Liver (tissue), 9 donors: ENCODE results near the gene TRAK1. TPM values are rescaled to one million over a fixed set of nuclear protein-coding genes. Genes with fewer than 3 reads are reported as not detected.

Source experiments
- DNase-seq: peaks from one replicate; pipeline ENCODE4 v3.0.0-alpha.2; 2017; ENCODE audit warnings: low spot score
- H3K27ac ChIP-seq, 2 donors: one replicate each; pipeline ENCODE4 v1.7.0; 2013; ENCODE audit warnings: inconsistent platforms in 2 of 2, low read length in 2 of 2, control low read depth in 1 of 2, low read depth in 1 of 2, mild to moderate bottlenecking in 1 of 2
- H3K27me3 ChIP-seq, 4 donors: one replicate each; pipeline versions ENCODE4 v1.6.1 to v1.7.0; 2013; ENCODE audit warnings: low read length in 3 of 4, inconsistent platforms in 1 of 4, mild to moderate bottlenecking in 1 of 4, moderate library complexity in 1 of 4; ENCODE audit not compliant: control insufficient read depth in 4 of 4, insufficient read depth in 4 of 4
- H3K36me3 ChIP-seq, 4 donors: one replicate each; pipeline versions ENCODE4 v1.6.1 to v1.7.0; 2013; ENCODE audit warnings: low read length in 3 of 4, mild to moderate bottlenecking in 3 of 4, low read depth in 1 of 4, moderate library complexity in 1 of 4; ENCODE audit not compliant: control insufficient read depth in 4 of 4, insufficient read depth in 3 of 4
- H3K4me1 ChIP-seq, 4 donors: one replicate each; pipeline versions ENCODE4 v1.6.1 to v1.7.0; 2013; ENCODE audit warnings: low read length in 3 of 4, mild to moderate bottlenecking in 3 of 4, moderate library complexity in 1 of 4; ENCODE audit not compliant: control insufficient read depth in 4 of 4, insufficient read depth in 4 of 4
- H3K4me3 ChIP-seq, 3 donors: one replicate each; pipeline versions ENCODE4 v1.6.1 to v1.7.0; 2013; ENCODE audit warnings: low read length in 3 of 3, control low read depth in 1 of 3, low read depth in 1 of 3, mild to moderate bottlenecking in 1 of 3
- H3K9ac ChIP-seq, 2 donors: one replicate each; pipeline ENCODE4 v1.7.0; 2013; ENCODE audit warnings: low read length in 2 of 2, mild to moderate bottlenecking in 2 of 2, moderate library complexity in 2 of 2, control low read depth in 1 of 2, low read depth in 1 of 2
- H3K9me3 ChIP-seq, 4 donors: one replicate each; pipeline versions ENCODE4 v1.6.1 to v1.7.0; 2013; ENCODE audit warnings: low read length in 3 of 4; ENCODE audit not compliant: control insufficient read depth in 4 of 4
- EGR1 ChIP-seq, 2 donors: IDR thresholded peaks; 2 replicates each; pipeline ENCODE4 v1.6.1; 2016 to 2018; ENCODE audit warnings: antibody characterized with exemption in 2 of 2, low read depth in 2 of 2
- FOXA1 ChIP-seq: IDR thresholded peaks from 2 replicates; pipeline ENCODE4 v1.6.1; 2016; ENCODE audit warnings: antibody characterized with exemption
- FOXA2 ChIP-seq: IDR thresholded peaks from 2 replicates; pipeline ENCODE4 v1.6.1; 2016; ENCODE audit warnings: antibody characterized with exemption
- GABPA ChIP-seq, 2 donors: IDR thresholded peaks in 1 of 2; conservative IDR thresholded peaks in 1 of 2; 2 replicates each; pipeline ENCODE4 v1.6.1; 2016; ENCODE audit warnings: antibody characterized with exemption in 2 of 2, mild to moderate bottlenecking in 1 of 2, moderate library complexity in 1 of 2
- HNF4A ChIP-seq, 2 donors: conservative IDR thresholded peaks; 2 replicates each; pipeline ENCODE4 v1.6.1; 2016; ENCODE audit warnings: antibody characterized with exemption in 2 of 2, mild to moderate bottlenecking in 2 of 2
- HNF4G ChIP-seq: IDR thresholded peaks from 2 replicates; pipeline ENCODE4 v1.6.1; 2016; ENCODE audit warnings: antibody characterized with exemption
- JUND ChIP-seq, 2 donors: IDR thresholded peaks; 2 replicates each; pipeline ENCODE4 v1.6.1; 2016; ENCODE audit warnings: antibody characterized with exemption in 2 of 2
- NR2F2 ChIP-seq: IDR thresholded peaks from 2 replicates; pipeline ENCODE4 v1.6.1; 2016; ENCODE audit warnings: antibody characterized with exemption
- RAD21 ChIP-seq, 2 donors: IDR thresholded peaks; 2 replicates each; pipeline ENCODE4 v1.6.1; 2016; ENCODE audit warnings: antibody characterized with exemption in 2 of 2, mild to moderate bottlenecking in 2 of 2
- RXRA ChIP-seq, 2 donors: IDR thresholded peaks; 2 replicates each; pipeline ENCODE4 v1.6.1; 2017 to 2018; ENCODE audit warnings: antibody characterized with exemption in 2 of 2, mild to moderate bottlenecking in 1 of 2
- SP1 ChIP-seq: IDR thresholded peaks from 2 replicates; pipeline ENCODE4 v1.6.1; 2018; ENCODE audit warnings: antibody characterized with exemption, mild to moderate bottlenecking
- TAF1 ChIP-seq: conservative IDR thresholded peaks from 2 replicates; pipeline ENCODE4 v1.6.1; 2016; ENCODE audit warnings: antibody characterized with exemption, mild to moderate bottlenecking
- YY1 ChIP-seq: IDR thresholded peaks from 2 replicates; pipeline ENCODE4 v1.6.1; 2016; ENCODE audit warnings: antibody characterized with exemption, mild to moderate bottlenecking
- WGBS: extraction: QIAGEN DNeasy Blood & Tissue Kit; methylation state at CpG from one replicate; pipeline ENCODE4 v1.1.7; 2013; 5-methylcytosine and 5-hydroxymethylcytosine counted together
- polyA plus RNA-seq, 2 donors: library from polyadenylated mRNA; stranded (reverse) in 1 of 2; unstranded in 1 of 2; fragments of 200-250 nt in 1 of 2; fragments of >200 nt in 1 of 2; fragmentation: Nextera tagmentation in 1 of 2; extraction: Ambion mirVana in 1 of 2; gene quantifications; one replicate each; pipeline versions ENCODE4 v1.2.1 to v1.2.3, GENCODE V29; 2013 to 2015
- total RNA-seq, 2 donors: library from RNA; depleted of rRNA; stranded (reverse); fragments of >200 nt; gene quantifications; one replicate each; pipeline ENCODE4 v1.2.3, GENCODE V29; 2014
- TF ChIP-seq, protein P1 (sequence below): fragments of 150-350 bp; IDR thresholded peaks from 2 replicates; pipeline ENCODE4 v1.5.1; 2017; ENCODE audit warnings: improper control_type of control experiment, low read depth, low read length; ENCODE audit not compliant: missing input control
- TF ChIP-seq, protein P2 (sequence below): IDR thresholded peaks from 2 replicates; pipeline ENCODE4 v1.6.1; 2016; ENCODE audit warnings: antibody characterized with exemption
- TF ChIP-seq, protein P3 (sequence below): IDR thresholded peaks from 2 replicates; pipeline ENCODE4 v1.6.1; 2016; ENCODE audit warnings: antibody characterized with exemption
- TF ChIP-seq, protein P4 (sequence below): IDR thresholded peaks from 2 replicates; pipeline ENCODE4 v1.6.1; 2016; ENCODE audit warnings: antibody characterized with exemption, mild to moderate bottlenecking
- TF ChIP-seq, protein P5 (sequence below): IDR thresholded peaks from 2 replicates; pipeline ENCODE4 v1.6.1; 2016; ENCODE audit warnings: antibody characterized with exemption
- donor health status: healthy.
- donor health status: healthy.
- donor health status: healthy.
- donor health status: healthy.
- donor health status: healthy.

TRAK1 gene
- total and polyA plus RNA-seq, 4 donors, result 3.4 to 21.7 (median 8.6) TPM

DNA sequence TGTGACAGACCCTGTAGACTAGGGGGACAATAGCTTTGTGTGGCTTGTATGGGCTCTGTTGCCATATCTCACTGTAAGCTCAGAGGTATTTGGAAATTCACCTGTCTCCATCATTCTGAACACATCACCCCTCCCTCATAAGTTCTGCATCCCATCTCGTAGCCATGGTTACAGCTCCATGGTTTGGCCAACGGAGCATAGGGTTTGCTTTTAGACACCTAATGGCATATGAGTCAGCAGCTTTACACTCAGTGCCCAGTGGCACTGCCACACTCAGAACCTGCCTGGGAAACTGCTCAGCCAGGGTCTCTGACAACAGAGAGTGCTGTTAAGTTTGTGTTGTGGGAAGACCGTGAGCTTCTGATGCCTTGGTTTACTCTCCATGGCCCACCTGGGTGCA is 107.6 kb downstream of the TRAK1 start:
- WGBS, result 94% methylated on average over 3 of the region's 3 CpGs
- TF ChIP-seq, protein P1, sequence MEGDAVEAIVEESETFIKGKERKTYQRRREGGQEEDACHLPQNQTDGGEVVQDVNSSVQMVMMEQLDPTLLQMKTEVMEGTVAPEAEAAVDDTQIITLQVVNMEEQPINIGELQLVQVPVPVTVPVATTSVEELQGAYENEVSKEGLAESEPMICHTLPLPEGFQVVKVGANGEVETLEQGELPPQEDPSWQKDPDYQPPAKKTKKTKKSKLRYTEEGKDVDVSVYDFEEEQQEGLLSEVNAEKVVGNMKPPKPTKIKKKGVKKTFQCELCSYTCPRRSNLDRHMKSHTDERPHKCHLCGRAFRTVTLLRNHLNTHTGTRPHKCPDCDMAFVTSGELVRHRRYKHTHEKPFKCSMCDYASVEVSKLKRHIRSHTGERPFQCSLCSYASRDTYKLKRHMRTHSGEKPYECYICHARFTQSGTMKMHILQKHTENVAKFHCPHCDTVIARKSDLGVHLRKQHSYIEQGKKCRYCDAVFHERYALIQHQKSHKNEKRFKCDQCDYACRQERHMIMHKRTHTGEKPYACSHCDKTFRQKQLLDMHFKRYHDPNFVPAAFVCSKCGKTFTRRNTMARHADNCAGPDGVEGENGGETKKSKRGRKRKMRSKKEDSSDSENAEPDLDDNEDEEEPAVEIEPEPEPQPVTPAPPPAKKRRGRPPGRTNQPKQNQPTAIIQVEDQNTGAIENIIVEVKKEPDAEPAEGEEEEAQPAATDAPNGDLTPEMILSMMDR, result no peak
- TF ChIP-seq, protein P2, sequence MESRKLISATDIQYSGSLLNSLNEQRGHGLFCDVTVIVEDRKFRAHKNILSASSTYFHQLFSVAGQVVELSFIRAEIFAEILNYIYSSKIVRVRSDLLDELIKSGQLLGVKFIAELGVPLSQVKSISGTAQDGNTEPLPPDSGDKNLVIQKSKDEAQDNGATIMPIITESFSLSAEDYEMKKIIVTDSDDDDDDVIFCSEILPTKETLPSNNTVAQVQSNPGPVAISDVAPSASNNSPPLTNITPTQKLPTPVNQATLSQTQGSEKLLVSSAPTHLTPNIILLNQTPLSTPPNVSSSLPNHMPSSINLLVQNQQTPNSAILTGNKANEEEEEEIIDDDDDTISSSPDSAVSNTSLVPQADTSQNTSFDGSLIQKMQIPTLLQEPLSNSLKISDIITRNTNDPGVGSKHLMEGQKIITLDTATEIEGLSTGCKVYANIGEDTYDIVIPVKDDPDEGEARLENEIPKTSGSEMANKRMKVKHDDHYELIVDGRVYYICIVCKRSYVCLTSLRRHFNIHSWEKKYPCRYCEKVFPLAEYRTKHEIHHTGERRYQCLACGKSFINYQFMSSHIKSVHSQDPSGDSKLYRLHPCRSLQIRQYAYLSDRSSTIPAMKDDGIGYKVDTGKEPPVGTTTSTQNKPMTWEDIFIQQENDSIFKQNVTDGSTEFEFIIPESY, result no peak
- TF ChIP-seq HNF4G (no peak), RAD21 (IDR thresholded peaks at IDR 0.05) (no peak), EGR1 (IDR thresholded peaks at IDR 0.05; ENCODE audit: low read depth in 2 of 2) (no peak), HNF4A (conservative IDR thresholded peaks at IDR 0.05) (no peak), NR2F2 (no peak), RXRA (IDR thresholded peaks at IDR 0.05) (no peak), SP1 (no peak), YY1 (no peak), FOXA2 (no peak), TAF1 (no peak), FOXA1 (no peak)
- TF ChIP-seq, protein P3, sequence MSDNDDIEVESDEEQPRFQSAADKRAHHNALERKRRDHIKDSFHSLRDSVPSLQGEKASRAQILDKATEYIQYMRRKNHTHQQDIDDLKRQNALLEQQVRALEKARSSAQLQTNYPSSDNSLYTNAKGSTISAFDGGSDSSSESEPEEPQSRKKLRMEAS, result no peak
- TF ChIP-seq, protein P4, sequence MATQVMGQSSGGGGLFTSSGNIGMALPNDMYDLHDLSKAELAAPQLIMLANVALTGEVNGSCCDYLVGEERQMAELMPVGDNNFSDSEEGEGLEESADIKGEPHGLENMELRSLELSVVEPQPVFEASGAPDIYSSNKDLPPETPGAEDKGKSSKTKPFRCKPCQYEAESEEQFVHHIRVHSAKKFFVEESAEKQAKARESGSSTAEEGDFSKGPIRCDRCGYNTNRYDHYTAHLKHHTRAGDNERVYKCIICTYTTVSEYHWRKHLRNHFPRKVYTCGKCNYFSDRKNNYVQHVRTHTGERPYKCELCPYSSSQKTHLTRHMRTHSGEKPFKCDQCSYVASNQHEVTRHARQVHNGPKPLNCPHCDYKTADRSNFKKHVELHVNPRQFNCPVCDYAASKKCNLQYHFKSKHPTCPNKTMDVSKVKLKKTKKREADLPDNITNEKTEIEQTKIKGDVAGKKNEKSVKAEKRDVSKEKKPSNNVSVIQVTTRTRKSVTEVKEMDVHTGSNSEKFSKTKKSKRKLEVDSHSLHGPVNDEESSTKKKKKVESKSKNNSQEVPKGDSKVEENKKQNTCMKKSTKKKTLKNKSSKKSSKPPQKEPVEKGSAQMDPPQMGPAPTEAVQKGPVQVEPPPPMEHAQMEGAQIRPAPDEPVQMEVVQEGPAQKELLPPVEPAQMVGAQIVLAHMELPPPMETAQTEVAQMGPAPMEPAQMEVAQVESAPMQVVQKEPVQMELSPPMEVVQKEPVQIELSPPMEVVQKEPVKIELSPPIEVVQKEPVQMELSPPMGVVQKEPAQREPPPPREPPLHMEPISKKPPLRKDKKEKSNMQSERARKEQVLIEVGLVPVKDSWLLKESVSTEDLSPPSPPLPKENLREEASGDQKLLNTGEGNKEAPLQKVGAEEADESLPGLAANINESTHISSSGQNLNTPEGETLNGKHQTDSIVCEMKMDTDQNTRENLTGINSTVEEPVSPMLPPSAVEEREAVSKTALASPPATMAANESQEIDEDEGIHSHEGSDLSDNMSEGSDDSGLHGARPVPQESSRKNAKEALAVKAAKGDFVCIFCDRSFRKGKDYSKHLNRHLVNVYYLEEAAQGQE, result no peak
- TF ChIP-seq, protein P5, sequence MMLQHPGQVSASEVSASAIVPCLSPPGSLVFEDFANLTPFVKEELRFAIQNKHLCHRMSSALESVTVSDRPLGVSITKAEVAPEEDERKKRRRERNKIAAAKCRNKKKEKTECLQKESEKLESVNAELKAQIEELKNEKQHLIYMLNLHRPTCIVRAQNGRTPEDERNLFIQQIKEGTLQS, result no peak
- H3K27ac ChIP-seq, result no peak overlapping the region

DNA sequence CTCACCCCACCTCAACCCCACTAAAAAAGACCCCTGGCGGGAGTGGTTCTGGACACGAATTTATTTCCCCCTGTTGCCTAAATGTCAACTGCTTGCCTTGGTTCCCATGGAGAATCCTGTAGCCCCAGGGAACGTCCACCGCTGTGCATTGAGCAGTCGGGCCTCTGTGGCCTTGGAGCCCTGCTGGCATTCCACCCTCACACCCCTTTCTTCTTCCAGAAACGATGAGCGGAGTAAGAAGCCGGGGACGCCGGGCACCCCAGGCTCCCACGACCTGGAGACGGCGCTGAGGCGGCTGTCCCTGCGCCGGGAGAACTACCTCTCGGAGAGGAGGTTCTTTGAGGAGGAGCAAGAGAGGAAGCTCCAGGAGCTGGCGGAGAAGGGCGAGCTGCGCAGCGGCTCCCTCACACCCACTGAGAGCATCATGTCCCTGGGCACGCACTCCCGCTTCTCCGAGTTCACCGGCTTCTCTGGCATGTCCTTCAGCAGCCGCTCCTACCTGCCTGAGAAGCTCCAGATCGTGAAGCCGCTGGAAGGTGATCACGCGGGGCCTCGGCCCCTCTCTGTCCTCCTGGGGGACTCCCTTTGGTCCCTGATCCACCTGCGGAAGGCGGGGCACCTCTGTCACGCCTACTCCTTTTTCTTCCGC is 111.2 kb downstream of the TRAK1 start:
- Histone ChIP-seq H3K4me3 (no peak overlapping the region), H3K27me3 (no peaks in the 10 kb centered on the region), H3K36me3 (peaks cover 8 to 71% (median 33%) of the 10 kb centered on the region in 4 donors), H3K9ac (no peak overlapping the region), H3K27ac (no peak overlapping the region), H3K4me1 (no peaks in the 10 kb centered on the region), H3K9me3 (no peaks in the 10 kb centered on the region)
- no peak for DNase-seq
- WGBS, result 94% methylated on average over 35 of the region's 35 CpGs
- TF ChIP-seq HNF4G (no peak), TAF1 (no peak), JUND (IDR thresholded peaks at IDR 0.05) (no peak), RAD21 (IDR thresholded peaks at IDR 0.05) (no peak), GABPA (IDR thresholded peaks at IDR 0.05 in 1 of 2, conservative IDR thresholded peaks at IDR 0.05 in 1 of 2) (no peak)
- TF ChIP-seq, protein P3, result no peak
- TF ChIP-seq, protein P4, result no peak
- TF ChIP-seq, protein P1, result no peak

More for the DNA sequence above, 107.6 kb downstream of the TRAK1 start:
- H3K9ac ChIP-seq, result no peak overlapping the region
- no peak for DNase-seq
- H3K9me3 ChIP-seq, result no peaks in the 10 kb centered on the region
- H3K36me3 ChIP-seq, result peaks cover 8 to 83% (median 47%) of the 10 kb centered on the region in 4 donors
- H3K4me1 ChIP-seq, result no peaks in the 10 kb centered on the region
- H3K4me3 ChIP-seq, result no peak overlapping the region
- no peaks in the 10 kb centered on the region for H3K27me3 ChIP-seq
